Eye (tissue), 1 donor: Measurements from ENCODE around the gene ISLR2.
A peak's percentile ranks its signal among the peaks of the same experiment; 100 is the strongest.
"Not testable (repeated sequence)": the region's sequence is repeated elsewhere in the genome, so short reads cannot be mapped to it uniquely, and the experiment has no call there.

Experiments
- DNase-seq: peaks from one replicate; pipeline ENCODE4 v3.0.0-alpha.2; 2015

ISLR2 gene

GRCh38 chr15:74157868-74158827, 27.8 kb downstream of the ISLR2 start:
- no peak for DNase-seq

DNA sequence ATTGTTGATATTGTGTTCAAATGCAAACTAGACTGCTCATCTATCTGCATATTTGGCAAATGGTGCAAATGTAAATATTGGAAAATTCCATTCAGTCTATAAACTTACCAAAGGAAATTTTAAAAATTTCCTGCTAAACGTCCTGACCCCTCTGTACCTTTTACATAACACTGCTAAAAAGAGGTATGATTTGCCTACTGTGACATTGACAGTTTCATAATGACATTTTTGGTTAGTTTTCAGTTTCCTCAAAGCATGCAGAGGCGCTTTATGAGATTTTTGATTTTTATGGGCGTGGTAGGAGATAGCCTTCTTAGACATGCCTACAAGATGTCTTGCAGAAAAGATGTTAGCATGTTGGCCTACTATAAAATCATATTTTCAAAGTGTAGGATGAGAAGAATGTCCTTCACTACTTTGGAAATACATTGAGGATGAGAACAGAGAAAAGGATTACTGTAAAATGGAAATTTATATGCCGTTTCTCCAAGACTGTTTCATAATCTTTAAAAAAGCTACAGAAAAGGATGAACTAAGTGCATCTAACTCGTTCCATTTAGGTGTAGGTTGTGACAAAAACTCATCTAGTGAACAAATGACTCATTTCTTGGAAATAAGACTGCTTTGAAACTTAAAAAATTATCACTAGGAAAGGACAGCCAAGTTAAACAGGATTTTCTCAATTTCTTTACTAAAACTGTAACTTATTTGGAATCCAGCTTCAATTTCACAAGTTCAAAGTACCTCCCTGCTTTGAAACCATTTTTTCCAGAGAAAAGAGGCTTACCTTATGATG, 28.7 kb downstream of the ISLR2 start:
- DNase-seq: no peak

DNA sequence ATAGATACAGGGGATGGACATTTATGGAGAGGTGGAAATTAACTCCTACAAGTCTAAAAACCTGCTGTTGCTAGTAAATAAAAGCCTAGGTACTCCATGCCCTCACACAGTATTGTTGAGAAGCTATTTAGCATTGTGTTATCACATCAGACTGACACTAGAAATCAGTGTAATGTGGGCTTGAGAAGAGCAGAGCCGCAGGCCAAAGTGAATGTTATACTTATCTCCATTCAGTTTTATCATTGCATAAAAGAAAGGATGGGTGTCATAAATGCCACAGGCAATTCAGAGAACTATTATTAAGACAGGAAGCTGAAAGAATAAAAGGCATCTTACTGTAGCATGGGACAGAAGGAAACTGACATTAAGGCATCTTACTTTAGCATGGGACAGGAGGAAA, 29.4 kb downstream of the ISLR2 start:
- no peak for DNase-seq

- not testable (repeated sequence) for DNase-seq
These were observed 30.0 kb downstream of the ISLR2 start for GRCh38 chr15:74160390-74160789.

DNA sequence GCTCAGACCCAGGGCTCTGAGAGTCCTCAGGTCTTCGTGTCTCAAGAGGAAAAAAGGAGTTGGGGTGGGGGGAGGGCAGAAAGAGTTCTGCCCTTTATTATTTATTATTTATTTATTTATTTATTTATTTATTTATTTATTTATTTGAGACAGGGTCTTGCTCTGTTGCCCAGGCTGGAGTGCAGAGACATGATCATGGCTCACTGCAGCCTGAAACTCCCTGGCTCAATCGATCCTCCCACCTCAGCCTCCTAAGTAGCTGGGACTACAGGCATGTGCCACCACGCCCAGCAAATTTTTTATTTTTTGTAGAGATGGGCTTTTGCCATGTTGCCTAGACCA, 31.8 kb downstream of the ISLR2 start:
- not testable (repeated sequence) for DNase-seq

DNA sequence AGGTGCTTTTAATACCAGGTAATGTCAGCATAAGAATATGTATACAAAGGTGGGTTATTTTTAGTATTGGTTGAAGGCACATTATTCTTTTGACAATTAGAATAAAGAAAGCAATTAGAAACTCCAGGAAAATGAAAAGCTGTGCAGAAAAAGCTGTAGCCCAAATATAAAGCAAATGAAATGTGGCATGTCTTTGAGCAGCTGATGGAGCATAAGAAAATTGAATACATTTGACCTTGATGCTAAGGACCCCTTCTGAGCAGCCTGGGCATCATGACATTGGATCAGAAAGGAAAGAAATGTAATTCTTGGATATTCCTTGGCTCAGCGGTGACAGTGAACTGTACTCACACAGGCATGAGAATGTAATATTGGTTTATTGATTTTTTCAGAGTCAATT, 35.1 kb downstream of the ISLR2 start:
- DNase-seq: peak; percentile 93

DNA sequence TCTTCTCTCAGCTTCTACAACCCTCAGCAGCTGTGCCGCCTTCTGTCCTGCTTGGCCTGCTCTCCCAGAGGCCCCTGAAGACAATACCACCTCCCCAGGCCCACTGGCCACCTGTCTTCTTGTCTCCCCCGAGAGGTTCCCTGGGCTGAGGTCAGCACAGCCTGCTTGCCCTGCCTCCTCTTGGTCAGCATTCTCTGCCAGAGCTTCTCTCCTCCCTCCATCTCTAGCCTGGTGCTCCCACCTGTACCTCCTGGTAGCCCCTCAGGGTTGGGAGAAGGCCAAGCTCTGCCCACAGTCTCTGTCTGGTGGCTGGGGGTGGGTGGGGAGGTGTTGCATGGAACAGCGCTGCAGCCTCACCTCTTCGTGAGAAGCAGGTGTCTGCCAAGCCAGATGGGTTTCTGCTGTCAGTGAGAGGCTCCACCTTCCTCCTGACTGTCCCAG, 37.5 kb downstream of the ISLR2 start:
- no peak for DNase-seq

GRCh38 chr15:74168711-74169126, 38.3 kb downstream of the ISLR2 start:
- DNase-seq: no peak

DNA sequence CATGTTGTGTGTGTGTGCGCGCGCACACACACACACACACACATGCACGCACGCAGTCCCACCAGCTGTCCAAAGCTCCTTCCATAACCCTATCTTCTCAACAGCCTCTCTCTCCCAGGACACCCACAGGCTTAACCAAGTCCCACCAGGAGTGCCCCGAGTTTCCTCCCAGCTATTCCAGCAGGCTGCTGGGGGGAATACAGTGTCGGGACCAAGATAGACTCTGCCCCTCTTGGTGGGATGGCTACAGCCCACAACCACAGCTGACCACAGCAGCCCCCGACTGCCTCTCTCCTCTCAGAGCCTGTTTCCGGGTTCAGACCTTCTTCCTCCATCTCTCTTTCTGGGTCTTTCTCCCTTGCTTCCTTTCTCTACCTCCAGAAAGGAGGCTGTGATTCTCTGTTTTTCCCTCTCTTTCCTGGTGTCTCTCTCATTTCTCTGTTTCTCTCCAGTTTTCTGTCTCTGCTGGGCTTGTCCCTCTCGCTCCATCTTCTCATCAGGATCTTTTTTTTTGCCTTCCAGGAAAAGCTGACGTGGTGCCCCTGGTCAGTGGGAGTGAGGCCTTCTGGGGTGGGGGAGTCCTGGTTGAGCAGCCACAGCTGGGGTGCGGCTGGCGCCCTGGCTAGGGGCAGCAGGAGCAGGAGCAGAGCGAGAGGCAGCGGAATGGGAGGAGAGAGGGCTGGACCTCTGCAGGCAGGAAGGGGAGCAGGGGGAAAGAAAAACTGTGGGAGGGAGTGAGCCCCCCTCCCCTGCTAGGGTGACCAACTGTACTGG, 39.9 kb downstream of the ISLR2 start:
- no peak for DNase-seq

- DNase-seq: no peak
These were observed 40.6 kb downstream of the ISLR2 start for GRCh38 chr15:74170875-74171578.

GRCh38 chr15:74171965-74172541, 41.7 kb downstream of the ISLR2 start:
- no peak for DNase-seq

DNA sequence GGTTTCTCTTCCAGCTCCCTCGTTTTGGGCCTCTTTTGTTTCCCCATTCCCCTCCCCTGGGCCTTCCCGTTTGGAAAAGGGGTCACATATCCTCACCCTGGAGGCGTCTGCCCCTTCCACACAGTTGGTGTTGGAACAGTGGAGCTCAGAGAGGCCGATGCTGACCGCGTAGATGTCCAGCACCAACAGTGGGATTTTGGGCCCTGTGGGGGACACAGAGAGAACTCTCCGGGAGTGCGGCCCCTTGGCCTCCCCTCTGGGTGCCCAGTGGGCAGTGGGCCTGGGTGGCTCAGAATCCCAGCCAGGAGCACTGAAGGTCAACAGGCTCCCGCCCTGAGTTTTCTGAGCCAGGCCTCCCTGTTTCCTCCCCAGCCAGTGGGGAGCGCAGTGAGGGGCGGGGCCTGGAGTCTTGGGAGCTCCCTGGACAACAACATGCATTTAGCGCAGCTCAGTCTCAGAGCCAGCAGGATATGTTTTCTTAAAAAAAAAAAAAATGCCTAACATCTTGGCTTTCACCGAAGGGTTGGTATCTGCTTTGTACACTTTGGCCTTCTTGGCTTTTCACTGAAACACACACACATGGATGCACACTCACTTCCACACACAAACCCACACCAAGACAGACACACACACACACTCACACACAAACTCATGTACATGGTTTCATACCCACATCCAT, 42.5 kb downstream of the ISLR2 start:
- peak; percentile 68 for DNase-seq

GRCh38 chr15:74173380-74174218, 43.2 kb downstream of the ISLR2 start, which contains the start of gene ISLR:
Gene ISLR (plus strand): TSS chr15:74173710. CDS start chr15:74174859, 1,149 bp downstream.
- peak; percentile 85 for DNase-seq

DNA sequence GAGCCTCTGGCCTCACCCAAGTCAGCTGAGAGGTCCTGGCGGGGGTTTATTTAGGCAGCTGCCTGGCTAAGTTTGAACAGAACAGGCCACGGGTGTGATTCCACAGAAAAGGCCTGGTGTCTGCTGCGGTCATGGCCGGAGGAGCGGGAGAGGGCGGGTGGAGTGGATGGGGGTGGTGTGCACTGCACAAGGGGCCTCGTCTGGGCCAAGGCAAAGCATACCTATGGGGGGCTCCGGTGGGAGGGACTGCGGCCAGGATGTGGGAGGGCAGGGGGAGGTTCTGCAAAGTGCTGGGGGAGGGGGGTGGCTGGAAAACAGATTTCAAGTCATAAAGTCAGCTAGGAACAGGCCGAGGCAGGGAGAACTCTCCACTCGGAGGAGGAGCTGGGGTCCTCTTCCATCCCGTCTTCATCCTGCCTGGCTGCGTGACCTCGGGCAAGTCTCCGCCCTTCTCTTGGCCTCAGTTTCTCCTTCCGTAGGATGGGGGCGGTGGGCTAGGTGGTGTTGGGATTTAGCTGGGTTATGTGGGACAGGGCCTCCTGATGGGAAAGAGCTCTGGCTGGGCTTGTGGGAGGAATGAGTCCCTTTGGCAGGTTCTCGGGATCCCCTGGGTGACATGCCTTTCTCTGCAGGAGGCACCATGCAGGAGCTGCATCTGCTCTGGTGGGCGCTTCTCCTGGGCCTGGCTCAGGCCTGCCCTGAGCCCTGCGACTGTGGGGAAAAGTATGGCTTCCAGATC, 44.0 kb downstream of the ISLR2 start:
- DNase-seq: peak; percentile 66

DNA sequence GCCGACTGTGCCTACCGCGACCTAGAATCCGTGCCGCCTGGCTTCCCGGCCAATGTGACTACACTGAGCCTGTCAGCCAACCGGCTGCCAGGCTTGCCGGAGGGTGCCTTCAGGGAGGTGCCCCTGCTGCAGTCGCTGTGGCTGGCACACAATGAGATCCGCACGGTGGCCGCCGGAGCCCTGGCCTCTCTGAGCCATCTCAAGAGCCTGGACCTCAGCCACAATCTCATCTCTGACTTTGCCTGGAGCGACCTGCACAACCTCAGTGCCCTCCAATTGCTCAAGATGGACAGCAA, 44.5 kb downstream of the ISLR2 start:
- no peak for DNase-seq

GRCh38 chr15:74175271-74176191, 45.1 kb downstream of the ISLR2 start:
- DNase-seq: no peak

GRCh38 chr15:74176262-74177214, 46.2 kb downstream of the ISLR2 start:
- peak; percentile 54 for DNase-seq
